ENCODE data around the gene NPFF.

NPFF gene

GRCh38 chr12:53513712-53514410 lies 6.6 kb upstream of the NPFF start:
- no peak for DNase-seq (ENCODE audit: low read depth)

GRCh38 chr12:53510181-53510812 lies 3.0 kb upstream of the NPFF start:
- no peak for DNase-seq (ENCODE audit: low read depth)

- peak; percentile 56 for DNase-seq (ENCODE audit: low read depth)
These were observed 1.4 kb upstream of the NPFF start for GRCh38 chr12:53508534-53509170.

- DNase-seq (ENCODE audit: low read depth), result no peak
These were observed 260 bp upstream of the NPFF start for GRCh38 chr12:53507603-53507885.

- no peak for DNase-seq (ENCODE audit: low read depth)
These were observed 866 bp downstream of the NPFF start for GRCh38 chr12:53506450-53506785.

- DNase-seq (ENCODE audit: low read depth), result no peak
These were observed 1.5 kb downstream of the NPFF start for GRCh38 chr12:53505555-53506449.

GRCh38 chr12:53505086-53505485 lies 2.2 kb downstream of the NPFF start:
- no peak for DNase-seq (ENCODE audit: low read depth)

GRCh38 chr12:53504004-53504920 lies 3.0 kb downstream of the NPFF start:
- DNase-seq (ENCODE audit: low read depth), result no peak

GRCh38 chr12:53502983-53503728 lies 4.1 kb downstream of the NPFF start:
- no peak for DNase-seq (ENCODE audit: low read depth)

- no peak for DNase-seq (ENCODE audit: low read depth)
These were observed 5.0 kb downstream of the NPFF start for GRCh38 chr12:53502331-53502730.

- DNase-seq (ENCODE audit: low read depth), result no peak
These were observed 5.6 kb downstream of the NPFF start for GRCh38 chr12:53501615-53502181.

GRCh38 chr12:53500776-53501614 lies 6.3 kb downstream of the NPFF start, which contains the start of gene TARBP2:
TARBP2 (plus strand) TSS chr12:53501283; CDS start chr12:53501409, 126 bp downstream.
- DNase-seq (ENCODE audit: low read depth), result peak; percentile 100

- DNase-seq (ENCODE audit: low read depth), result peak; percentile 63
These were observed 7.0 kb downstream of the NPFF start for GRCh38 chr12:53500142-53500775.

GRCh38 chr12:53499266-53500141 lies 7.8 kb downstream of the NPFF start, which contains the start of gene MAP3K12:
MAP3K12 (minus strand) TSS chr12:53499458; CDS start chr12:53487391, 12,067 bp downstream.
- DNase-seq (ENCODE audit: low read depth), result no peak

GRCh38 chr12:53498235-53498630 lies 9.1 kb downstream of the NPFF start:
- DNase-seq (ENCODE audit: low read depth), result no peak

- DNase-seq (ENCODE audit: low read depth), result no peak
These were observed 9.8 kb downstream of the NPFF start for GRCh38 chr12:53497461-53497860.

GRCh38 chr12:53496752-53497032 lies 10.6 kb downstream of the NPFF start:
- DNase-seq (ENCODE audit: low read depth), result no peak
